HG03575 (cell line): ENCODE data around the gene SLC43A2.
"Not testable (repeated sequence)": the region's sequence is repeated elsewhere in the genome, so short reads cannot be mapped to it uniquely, and the experiment has no call there.

ENCODE experiments used
- ATAC-seq: cut with Tn5 transposase; IDR thresholded peaks from one replicate; pipeline ENCODE4 v1.9.1; 2021; ENCODE audit not compliant: unreplicated experiment, insufficient number of reproducible peaks, low FRiP score; ENCODE audit errors: extremely low read depth

The SLC43A2 gene

DNA sequence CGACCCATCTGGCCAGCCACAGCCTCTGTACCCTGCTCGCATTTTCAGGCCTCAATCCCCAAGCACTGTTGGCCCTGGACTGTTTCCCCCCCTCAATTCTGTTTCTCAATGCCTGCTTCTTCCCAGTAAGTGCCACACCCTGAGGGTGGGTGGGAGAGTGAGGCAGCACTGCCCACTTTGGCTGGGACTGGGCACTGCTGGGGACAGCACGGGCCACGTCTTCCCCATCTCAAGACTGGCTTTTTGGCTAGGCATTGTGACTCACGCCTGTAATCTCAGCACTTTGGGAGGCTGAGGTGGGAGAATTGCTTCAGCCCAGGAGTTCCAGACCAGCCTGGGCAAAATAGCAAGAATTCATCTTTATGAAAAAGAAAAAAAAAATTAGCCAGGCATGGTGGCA lies 56.0 kb downstream of the SLC43A2 start:
- not testable (repeated sequence) for ATAC-seq

DNA sequence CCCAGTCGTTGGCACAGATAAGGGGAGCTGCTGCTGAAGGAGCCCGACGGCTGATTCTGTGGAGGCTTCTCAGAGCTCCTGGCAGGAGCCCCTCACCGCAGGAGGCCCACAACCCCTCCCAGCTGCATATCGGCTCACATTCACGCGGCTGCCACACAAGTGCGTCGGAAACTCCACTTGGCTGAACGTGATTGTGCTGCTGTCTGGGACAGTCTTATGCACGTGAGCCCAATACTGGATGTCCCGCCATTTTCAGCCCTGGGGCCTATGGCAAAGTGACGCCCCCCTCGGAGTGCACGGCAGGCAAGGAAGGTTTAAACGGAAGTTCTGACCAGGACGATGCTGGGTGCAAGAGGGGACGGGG lies 57.3 kb downstream of the SLC43A2 start:
- ATAC-seq = no peak

DNA sequence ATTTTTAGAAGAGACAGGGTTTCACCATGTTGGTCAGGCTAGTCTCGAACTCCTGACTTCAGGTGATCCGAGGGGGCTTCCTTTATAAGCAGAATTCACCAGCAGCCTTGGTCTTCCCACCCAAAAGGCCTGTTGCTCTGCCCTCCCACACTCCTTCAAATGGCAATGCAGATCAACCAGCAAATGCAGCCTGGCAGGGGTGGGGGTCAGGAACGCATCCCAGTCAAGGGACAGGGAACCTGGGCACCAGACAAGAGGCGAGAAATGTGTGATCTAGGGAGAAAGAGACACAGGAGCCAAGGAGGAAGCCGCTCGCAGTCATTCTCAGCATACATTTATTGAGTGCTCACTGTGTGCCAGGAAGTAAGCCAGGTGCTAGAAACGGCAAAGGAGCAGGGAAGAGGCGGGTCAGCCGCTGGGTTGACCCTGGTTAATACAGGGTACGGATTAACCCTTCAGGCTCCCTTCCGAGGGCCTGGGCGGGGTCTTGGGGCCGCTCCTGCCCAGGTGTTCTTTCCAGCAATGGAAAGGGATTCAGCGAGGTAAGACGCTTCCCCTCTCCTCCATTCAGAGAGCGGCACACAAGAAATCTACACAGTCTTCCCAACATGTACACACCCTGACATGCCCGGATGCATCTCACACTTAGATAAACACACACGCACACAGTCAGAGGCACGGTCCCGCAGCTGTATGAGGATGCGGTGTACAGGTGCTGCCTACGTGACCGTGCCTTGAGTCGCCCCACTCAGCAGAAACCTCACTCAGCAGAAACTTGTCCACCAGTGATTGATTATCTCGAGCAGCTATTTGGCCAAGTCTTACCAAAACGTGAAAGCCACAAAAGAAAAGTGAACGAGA lies 59.5 kb downstream of the SLC43A2 start:
- ATAC-seq = no peak

DNA sequence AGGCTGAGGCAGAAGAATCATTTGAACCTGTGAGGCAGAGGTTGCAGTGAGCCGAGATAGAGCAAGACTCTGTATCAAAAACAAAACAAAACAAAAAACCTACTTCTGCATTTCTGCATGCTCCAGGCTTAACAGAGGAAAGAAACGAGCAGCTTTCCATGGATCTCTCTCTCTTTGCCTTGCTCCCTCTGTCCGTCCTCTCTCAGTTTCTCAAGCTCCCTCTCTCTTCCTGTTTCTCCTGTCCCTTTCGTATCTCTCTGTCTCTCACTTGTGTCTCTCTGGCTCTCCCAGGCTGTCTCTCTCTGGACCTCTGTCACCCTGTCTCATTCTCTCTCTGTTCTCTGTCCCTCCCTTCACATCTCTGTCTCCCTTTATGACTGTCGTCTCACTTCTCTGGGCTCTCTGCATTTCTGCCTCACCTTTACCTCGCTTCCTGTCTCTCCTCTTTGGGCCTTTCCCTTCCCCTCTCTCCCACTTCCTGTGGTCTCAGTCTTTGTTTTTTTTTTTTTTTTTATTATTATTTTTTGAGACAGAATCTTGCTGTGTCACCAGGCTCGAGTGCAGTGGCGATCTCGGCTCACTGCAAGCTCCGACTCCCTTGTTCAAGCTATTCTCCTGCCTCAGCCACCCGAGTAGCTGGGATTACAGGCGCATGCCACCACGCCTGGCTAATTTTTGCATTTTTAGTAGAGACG lies 62.0 kb downstream of the SLC43A2 start:
- no peak for ATAC-seq

DNA sequence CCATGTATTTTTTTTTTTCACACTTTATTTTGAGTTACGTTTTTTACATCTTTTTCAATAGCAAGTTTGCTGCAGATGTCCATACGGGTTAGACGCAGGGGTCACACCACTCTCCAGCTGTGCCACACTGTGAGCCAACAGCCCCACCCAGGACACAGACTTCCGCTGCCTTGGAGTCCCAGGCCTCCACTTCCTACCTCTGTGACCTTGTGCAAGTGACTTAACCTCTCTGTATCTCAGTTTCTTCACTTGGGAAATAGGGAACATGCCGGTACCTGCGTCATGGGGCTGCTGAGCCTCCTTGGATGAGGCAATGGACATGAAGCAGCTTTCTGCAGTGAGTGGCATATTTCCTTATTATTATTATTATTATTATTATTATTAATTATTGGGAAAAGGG lies 62.8 kb downstream of the SLC43A2 start:
- ATAC-seq = no peak

DNA sequence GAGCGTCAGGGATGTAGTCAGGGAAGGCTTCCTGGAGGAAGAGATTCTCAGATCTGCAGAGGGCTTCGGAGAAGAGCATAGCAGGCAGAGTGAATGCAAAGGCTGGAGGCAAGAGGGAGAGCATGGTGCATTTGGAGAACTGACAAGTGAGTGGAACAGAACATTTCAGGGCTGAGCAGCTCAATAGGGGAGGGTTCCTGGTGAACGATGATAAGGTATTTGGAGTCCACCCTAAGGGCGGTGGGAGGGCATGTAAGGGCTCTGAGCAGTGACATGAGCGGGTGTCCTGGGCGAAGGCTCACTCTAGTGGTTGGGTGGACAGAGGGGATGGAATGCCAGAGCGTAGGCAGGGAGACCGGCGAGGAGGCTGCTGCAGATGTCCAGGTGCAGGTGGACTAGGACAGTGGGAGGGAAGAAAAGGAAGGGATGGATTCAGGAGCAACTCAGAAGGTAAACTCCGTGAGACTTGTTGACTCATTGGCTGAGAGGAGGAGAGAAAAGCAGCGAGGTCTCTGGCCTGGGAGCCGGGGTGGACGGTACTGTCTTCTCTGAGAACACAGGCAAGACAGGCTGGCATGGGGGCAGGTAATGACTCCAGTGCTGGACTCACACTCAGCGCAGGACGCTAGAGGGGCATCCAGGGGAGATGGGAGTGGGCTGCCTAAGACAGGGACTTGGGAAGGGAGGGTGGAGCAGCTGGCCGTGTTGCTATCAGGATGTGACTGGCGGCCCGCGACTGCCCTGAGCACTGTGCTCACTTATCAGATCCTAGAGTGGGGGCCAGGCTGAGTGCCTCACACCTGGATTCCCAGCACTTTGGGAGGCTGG lies 64.6 kb downstream of the SLC43A2 start:
- ATAC-seq = no peak

DNA sequence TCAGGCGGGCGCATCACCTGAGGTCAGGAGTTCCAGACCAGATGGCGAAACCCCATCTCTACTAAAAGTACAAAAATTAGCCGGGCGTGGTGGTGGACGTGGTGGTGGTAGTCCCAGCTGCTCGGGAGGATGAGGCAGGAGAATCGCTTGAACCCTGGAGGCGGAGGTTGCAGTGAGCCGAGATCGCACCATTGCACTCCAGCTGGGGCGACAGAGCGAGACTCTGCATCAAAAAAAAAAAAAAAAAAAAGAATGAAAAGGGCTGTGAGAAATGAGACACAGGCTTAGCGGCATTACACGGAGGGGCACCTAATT lies 65.2 kb downstream of the SLC43A2 start:
- not testable (repeated sequence) for ATAC-seq

DNA sequence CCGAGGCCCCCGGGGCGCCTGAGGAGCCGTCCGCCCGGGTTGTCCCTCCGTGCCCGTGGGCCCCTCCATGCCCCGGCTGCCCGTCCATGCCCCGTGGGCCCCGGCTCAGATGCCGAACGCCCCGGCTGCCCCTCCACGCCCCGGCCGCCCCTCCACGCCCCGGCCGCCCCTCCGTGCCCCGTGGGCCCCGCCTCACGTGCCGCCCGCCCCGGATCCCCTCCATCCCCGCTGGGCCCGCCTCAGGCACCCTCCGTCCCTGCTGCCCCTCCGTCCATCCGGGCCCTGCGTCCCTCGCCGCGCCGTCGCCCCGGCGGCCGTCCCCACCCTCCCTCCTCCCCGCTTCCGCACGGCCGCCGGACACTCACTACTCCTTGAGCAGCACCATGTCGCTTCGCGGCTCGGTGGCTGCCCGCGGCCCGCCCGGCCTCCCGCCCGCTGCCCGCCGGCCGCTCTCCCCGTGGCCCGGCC lies 66.4 kb downstream of the SLC43A2 start:
- ATAC-seq = no peak

DNA sequence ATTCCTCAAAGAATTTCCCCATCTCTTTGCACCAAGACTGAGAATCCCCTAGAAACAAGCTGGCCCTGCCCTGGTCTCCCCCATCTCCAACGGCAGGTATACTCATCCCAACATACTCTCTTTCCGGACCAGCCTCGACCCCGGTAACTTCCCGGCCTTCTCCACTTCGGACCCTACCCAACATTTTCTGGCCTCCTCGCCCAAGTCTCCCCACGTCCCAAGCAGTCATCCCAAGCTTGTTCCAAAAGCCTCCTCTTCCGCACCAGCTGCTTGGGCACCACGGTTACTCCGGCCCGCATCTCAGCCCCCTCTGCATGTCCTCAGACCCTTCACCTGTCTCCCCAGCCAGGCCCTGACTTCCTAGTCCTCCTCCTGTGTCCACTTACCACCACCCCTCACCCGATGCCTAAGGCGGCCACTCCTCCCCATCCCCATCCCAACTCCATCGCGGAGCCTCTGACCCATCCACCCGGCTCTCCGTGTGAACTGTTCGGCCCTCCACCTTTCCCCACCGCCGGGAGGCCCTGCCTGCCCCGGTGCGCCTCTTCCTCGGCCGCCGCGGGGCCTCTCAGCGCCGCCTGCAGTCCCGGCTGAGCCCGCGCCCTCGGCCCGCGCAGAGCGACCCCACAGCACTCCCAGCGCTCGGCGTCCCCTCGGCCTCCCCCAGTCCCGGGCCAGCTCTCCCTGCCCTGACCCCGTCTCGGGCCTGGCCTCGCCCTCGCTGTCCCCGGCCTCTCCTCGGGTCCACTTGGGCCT lies 67.0 kb downstream of the SLC43A2 start:
- no peak for ATAC-seq

DNA sequence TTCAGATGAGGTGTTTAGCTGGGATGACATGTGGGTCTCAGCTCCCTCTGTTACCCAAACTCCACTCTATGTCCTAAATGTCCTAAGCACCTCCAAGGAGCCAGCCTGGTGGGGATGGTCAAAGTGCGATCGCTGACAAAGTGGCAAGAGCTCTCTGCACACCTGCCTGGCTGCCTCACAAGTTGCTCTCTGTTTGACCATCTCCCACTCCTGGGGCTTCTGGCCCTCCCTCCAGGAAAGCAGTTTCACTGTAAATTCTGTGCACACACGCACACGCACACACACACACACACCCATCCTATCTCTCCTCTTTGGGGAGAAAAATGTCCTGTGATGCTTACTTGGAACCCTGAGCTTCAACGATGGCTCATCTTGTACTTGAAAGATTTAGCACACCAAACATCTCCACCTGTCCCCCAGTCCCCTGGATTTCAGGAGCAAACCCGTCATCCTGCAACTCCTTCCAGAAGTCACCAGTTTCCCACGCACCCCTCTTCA lies 67.7 kb downstream of the SLC43A2 start:
- ATAC-seq = no peak

DNA sequence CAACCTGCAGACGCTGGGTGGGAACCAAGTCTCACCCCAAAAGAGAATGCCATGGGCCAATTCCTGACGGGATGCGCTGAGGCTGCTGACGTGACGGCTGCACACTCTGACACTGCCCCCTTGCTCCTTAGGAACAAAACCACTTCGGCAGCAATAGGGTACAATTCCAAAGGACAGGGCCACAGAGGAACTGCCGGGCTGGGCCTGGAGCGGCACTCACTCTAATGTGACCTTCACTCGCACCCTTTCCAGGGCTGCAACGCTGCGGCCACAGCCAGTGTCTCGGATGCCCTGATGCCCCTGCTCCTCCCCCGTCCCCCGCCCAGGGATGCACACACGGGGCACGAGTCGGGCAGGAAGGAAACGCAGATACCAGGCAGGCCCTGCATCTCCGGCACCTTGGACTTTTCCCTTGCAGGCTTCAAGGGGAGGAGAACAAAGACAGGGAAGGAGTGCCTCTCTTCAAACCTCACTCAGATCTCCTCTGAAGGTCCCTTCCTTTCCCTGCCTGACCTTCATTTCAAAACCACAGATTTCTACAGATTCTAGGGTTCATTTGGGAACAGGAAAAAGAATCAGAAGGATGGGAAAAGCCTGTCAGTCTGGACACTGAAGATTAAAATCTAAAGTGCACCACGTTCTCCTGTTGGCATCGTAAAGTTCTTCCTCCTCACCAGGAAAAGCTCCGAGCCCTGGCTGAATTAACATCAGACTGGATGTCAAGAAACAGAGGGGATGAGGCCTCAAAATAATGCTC lies 68.4 kb downstream of the SLC43A2 start:
- no peak for ATAC-seq

DNA sequence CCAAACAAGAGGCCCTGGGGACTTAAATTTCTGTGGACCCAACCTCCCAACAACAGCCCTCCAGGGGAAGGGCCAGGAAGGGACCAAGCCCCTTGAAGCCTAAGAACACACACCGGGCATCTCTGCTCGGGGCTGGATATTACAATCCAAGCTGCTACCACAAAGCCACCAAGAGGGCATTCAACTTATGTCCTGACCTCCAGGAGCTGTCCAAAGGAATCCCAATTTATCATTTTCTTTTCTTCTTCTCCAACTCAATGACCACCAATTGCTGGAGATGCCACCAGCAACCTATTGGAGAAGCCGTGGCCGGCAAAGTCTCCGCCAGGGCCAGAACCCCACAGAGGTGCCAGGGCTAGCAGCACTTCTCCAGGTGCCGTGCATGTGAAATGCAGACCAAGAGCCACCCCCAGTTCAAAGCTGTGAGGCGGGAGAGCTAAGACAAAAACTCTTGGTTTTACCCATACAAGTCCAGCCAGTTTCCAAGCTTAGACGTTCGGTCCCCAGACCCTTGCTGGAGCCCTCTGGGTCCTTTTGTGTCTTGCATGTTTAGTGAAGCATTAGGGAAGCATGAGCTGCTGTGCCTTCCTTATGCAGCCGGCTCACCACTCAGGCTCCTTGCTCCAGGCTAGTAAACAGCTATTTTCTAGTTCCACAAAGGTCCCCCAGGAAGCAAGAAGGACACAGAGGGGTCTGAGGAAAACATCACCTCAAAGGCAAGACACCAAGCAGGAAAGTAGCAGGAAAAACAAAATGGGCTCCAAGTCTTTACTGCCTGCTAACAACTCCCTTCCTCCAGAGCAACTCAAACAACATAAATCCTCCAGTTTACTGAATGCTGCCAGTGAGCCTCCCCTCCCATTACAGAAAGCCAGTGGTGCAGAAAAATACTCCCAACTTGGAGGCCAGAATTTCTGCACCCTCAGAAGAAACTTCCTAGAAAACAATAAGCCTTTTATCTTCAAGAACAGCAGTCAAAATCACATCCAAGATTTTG lies 69.3 kb downstream of the SLC43A2 start:
- no peak for ATAC-seq

DNA sequence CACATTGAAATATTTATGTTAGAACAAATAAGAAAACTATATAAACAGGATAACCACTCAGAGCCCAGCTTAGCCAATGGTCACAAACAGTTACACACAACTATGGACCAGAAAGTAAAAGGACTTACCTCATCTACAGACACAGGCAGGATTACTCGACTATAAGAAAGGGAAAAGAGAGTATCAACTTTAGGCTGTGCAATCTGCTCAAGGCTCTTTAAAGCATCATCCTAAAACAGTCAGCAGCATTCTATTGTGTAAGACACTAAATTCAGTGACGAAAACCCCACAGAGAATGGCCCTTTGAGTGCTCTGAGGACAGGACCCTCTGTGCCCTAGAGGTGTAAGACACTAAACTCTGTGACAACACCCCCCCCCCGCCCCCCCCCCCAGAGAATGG lies 70.2 kb downstream of the SLC43A2 start:
- no peak for ATAC-seq

DNA sequence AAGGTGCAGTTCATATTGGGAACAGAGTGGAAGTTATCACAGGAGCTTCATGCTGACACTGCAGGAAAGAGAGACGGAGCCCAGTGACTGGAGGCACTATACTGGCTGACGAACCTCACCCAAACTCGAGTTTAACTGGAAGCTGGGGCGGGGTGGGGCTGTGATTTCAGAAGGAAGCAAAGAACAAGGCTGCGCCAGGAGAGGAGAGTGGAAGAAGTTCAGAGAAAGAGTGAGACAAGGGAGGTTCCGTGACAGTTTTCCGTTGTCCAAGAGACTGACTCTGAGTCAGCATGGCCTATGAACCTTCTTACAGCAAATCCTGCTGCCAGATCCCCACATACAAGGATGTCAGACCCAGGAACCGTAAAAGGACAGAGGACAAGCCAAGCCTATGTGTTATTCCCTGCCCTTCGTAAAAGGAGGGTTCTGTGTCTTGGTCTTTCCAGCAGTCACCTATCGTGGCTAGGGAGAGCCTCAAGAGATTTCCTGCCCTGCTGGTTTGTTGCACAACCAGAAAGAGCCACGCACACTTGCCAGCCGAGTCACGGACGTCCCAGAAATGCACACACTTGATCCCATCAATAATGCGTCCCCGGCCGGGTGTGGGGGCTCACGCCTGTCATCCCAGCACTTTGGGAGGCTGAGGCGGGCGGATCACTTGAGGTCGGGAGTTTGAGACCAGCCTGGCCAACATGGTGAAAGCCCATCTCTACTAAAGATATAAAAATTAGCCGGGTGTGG lies 71.1 kb downstream of the SLC43A2 start:
- no peak for ATAC-seq

DNA sequence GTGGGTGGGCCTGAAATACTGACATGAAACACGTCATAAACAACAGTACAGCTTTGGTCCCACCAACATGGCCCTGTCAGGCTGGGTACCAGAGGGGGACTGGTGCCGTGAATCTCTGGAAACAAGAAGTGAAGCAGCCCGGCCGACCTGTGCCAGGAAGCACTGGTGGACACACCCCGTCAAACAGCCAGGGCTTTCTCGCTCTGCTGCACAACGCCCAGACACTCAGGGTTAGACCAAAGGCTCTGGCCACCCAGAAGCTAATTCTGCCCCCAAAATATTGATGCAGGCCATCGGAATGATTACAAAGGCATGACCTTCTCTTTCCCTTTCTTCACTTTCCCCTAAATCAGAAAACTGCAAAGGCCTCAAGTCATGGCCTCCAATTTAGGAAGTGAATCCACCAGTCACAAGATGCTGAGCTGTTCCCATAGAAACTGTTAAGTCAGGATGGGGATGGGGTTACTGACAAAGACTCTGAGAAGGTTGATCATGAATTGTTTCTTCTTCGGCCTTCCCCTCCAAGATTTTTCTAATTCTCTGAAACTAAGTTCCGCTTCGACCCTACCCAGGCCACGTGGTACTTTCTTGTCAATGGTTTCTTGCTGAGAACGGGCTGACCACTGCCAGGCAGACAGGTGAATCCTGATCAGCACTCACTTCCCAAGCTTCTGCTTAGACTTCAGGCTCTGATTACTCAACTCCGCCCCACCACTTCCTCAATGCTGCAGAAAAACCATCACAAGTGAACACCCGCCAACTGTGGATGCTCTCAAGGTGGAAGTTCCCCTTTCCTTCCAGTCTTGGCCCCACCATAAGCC lies 72.8 kb downstream of the SLC43A2 start:
- ATAC-seq = no peak
